GM19193 (cell line): ENCODE results near the gene PPIP5K1.
"Not testable (repeated sequence)": the region's sequence is repeated elsewhere in the genome, so short reads cannot be mapped to it uniquely, and the experiment has no call there.

Source experiments
- POLR2A ChIP-seq: IDR thresholded peaks from 4 replicates; pipeline ENCODE4 v1.6.1; 2011; ENCODE audit not compliant: insufficient read depth, insufficient read length; ENCODE audit errors: extremely low read depth

The PPIP5K1 gene

GRCh38 chr15:43589778-43590466 lies at the start of gene PPIP5K1:
PPIP5K1 (minus strand) TSS chr15:43590208; CDS start chr15:43584504, 5,704 bp downstream.
- TF ChIP-seq POLR2A = not testable (repeated sequence)

DNA sequence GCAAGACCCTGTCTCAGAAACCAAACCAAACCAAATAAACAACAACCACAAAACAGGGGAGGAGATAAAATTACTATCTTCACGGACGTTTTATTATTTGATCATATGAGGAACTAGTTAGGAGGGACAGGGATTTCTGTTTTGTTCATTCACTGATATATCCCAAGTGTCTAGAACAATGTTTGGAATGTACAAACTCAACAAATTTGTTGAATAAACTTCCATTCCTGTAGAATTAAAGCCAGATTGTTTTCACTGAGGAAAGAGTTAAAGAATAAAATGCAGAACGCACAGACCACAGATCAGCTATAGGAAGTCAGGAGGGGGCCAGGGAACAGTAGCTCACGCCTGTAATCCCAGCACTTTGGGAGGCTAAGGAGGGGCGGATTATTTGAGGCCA lies 35.1 kb upstream of the PPIP5K1 start:
- TF ChIP-seq POLR2A = no peak

DNA sequence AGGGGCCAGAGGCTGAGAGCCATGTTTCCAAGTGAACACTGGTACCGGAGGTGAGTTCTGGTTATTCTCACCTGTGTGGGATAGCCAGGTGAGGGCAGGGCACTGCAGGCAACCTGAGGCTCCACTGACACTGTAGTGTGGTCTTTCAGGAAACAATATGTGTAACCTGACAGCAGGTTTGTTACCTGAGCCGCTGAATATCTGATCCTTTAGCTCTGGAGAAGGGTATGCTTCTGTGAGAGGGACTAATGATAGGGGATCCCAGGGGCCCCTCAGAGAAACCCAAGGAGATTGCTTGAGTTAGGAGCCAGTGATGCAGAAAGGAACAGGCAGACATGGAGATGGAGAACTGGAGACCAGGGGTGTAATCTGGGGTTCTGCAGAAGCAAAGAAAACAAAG lies 28.7 kb upstream of the PPIP5K1 start, which contains the start of gene STRC:
Gene STRC (minus strand): TSS at position 101 of the 400 bp plus-strand sequence. CDS start 78 bp downstream, at position 23.
- TF ChIP-seq POLR2A = not testable (repeated sequence)

- not testable (repeated sequence) for TF ChIP-seq POLR2A
Observed at GRCh38 chr15:43593328-43594190, 3.6 kb upstream of the PPIP5K1 start, which contains the start of gene CKMT1B. CKMT1B (plus strand) TSS chr15:43594027; CDS start chr15:43594219, 192 bp downstream.

DNA sequence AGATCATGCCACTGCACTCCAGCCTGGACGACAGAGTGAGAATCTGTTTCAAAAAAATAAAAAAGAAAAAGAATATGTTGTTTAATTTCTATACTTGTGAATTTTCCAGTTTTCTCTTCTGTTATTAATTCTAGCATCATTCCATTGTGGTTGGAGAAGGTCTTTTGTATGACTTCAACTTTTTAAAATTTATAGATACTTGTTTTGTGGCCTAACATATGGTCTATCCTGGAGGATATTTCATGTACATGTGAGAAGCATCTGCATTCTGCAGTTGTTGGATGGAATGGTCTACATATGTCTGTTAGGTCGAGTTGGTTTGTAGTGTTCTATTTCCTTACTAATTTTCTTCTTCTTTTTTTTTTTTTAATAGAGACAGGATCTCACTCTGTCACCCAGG lies 37.0 kb downstream of the PPIP5K1 start:
- TF ChIP-seq POLR2A = no peak

DNA sequence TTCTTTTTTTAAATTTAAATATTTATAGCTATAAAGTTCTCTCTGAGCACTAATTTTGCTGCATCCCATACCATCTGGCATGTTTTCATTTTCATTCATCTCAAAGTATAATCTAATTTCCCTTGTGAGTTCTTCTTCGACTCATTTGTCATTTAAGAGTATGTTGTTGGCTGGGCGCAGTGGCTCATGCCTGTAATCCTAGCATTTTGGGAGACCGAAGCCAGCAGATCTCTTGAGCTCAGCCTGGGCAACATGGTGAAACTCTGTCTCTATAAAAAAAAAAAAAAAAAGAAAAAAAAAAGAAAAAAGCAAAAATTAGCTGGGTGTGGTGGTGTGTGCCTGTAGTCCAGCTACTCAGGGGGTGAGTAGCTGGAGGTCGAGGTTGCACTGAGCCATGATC lies 37.8 kb downstream of the PPIP5K1 start:
- no peak for TF ChIP-seq POLR2A

DNA sequence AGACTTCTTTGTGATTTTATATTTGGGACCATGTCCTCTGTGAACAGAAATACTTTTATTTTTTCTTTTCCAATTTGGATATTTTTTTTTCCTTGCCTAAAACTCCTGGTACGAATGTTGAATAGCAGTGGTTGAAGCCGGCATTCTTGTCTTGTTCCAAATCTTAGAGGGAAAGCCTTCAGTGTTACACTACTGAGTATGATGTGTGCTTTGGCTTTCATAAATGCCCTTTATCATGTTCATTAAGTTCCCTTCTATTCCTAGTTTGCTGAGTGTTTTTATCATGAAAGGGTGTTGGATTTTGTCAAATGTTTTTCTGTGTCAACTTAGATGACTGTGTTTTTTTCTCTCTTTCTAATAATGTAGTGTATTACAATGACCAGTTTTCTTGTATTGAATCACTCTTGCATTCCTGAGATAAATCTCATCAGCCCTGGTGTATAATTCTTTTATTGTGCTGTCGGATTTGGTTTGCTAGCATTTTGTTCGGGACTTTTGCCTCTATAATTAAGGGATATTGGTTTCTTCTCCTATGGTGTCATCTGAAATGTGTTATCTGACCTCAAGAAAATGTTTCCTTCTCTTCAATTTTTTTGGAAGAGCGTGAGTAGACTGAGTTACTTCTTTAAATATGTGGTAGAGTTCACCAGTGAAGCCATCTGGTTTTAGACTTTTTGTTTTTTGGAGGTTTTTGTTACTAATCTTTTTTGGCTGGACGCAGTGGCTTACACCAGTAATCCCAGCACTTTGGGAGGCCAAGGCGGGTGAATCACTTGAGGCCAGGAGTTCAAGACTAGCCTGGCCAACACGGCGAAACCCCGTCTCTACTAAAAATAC lies 39.3 kb downstream of the PPIP5K1 start:
- no peak for TF ChIP-seq POLR2A

DNA sequence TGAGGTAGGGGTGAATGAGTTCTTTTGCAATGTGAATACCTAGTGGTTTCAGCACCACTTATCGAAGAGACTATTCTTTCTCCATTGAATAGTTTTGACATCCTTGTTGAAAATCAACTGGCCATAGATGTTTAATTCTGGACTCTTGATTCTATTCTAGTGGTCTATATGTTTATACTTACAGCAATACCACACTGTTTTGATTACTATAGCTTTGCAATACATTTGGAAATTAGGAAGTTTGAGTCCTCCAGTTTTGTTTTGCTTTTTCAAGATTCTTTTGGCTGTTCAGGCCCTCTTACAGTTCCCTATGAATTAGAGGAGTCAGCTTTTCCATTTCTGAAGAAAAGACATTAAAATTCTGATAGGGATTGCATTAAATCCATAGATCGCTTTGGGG lies 42.5 kb downstream of the PPIP5K1 start:
- no peak for TF ChIP-seq POLR2A

GRCh38 chr15:43545426-43545825 lies 44.6 kb downstream of the PPIP5K1 start:
- TF ChIP-seq POLR2A = no peak

GRCh38 chr15:43544266-43544665 lies 45.7 kb downstream of the PPIP5K1 start:
- TF ChIP-seq POLR2A = no peak

GRCh38 chr15:43541785-43542184 lies 48.2 kb downstream of the PPIP5K1 start:
- TF ChIP-seq POLR2A = no peak

DNA sequence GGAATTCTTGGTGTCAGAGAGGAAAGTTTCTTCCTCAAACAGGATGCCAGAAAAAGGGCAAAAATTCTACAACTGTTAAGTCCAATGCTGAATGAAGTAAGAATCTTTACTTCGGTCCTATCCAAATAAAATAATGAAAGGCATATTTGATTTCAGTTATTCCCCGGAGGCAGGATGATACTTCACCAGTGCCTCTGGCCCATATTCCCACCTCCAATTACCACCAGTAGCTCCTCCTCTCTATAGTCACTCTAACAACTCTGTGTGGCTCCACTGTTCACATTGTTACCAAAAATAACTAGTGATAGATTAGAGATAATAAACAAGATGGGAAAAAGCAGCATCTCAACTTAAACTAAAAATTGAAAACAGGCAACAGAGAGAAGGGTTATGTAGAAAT lies 51.9 kb downstream of the PPIP5K1 start:
- TF ChIP-seq POLR2A = no peak

DNA sequence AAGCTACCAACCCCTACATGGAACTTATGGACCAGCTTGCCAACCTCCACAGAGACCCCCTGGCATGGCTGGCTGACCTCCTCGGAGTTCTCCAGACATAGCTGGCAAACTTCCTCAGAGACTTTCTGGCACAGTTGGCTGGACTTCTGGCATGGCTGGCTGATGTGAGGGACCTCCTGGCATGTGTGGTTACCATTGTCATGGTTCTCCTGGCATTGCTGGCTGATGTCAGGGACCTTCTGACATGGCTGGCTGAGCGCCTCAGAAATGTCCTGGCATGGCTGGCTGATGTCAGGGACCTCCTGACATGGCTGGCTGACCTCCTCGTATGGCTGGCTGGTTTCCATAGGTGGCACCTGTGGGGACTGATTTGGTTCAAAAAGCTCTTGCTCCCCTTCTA lies 55.1 kb downstream of the PPIP5K1 start:
- no peak for TF ChIP-seq POLR2A

- TF ChIP-seq POLR2A = no peak
Observed at GRCh38 chr15:43531018-43531670, 58.9 kb downstream of the PPIP5K1 start.

DNA sequence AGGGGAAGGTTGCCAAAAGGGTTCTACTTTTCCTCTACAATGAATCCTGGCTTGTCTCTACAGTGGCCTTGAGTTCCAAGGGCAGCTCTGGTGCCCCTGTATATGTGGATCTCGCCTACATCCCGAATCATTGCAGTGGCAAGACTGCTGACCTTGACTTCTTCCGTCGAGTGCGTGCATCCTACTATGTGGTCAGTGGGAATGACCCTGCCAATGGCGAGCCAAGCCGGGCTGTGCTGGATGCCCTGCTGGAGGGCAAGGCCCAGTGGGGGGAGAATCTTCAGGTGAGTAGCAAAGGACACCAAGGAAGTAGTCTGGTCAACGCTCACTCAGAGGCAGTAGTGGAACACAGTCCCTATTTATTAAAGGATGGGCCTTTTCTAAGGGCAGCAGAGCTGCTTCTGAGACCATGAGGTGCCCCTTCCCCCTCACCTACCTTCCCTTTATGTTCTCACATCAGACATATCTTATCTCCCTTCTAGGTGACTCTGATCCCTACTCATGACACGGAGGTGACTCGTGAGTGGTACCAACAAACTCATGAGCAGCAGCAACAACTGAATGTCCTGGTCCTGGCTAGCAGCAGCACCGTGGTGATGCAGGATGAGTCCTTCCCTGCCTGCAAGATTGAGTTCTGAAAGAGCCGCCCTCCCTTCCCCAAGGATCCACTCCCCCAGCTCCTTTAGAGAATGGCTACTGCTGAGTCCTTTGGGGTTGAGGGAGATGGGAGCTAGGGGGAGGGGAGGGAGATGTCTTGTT lies 60.2 kb downstream of the PPIP5K1 start:
- TF ChIP-seq POLR2A = no peak
